ENCODE measurements around the gene MAPK4. TPM values are rescaled to one million over a fixed set of nuclear protein-coding genes. Genes with fewer than 3 reads are reported as not detected.
"Not testable (repeated sequence)": the region's sequence is repeated elsewhere in the genome, so short reads cannot be mapped to it uniquely, and the experiment has no call there.

MAPK4 gene
- 1.2 TPM for polyA plus RNA-seq (2013, experiment 1 of 2)
- 1.2 TPM for polyA plus RNA-seq (2013, experiment 2 of 2)

DNA sequence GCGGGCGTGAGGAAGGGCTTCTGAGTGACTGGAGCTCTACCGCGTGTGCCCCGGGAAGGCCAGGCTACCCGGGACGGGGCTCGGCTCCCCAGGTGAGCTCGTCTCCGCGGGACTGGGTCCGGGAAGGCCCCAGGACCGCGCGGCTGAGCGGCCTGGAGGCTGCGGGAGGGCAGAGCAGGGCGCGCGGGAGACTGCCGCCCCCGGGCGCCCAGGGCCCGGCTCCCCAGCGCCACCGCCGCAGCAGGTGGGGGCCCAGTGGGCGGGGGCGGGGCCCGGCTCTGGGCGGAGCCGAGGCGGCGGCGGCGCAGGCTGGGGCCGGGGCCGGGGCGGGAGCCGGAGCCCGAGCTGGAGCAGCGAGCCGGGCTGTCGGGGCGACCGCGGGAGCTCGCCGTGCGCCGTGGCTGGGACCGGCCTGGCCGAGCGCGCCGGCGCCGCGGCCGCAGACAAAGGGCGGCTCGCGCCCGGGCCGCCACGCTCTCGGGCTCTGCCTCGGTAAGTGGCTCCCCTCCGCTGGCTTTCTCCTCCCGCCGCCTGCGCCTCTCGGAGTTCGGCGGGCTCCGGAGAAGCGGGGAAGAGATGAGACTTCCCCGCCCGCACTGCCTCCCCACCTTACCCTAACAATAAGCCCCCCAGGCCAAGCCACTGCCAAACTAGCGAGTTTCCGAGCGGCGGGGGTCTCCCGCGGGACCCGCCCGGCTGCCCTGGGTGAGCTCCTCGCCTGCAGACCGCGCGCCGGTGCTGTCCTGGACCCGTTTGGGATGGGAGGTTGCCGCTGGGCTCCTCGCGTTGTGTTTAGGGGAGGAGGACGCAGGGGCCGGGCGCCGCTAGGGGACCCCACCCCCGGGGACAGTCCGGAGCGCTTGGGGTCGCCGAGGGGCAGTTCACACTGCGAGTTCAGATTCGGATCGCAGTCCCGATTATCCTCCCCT is at the start of gene MAPK4:
TSS of gene MAPK4 (plus strand) at position 336 of the 929 bp plus-strand sequence. CDS start 103,872 bp downstream, outside the sequence.
- Histone ChIP-seq H3K9ac (ENCODE audit: low read length) (peak within 1 kb of the TSS; percentile 74), H3K56ac (ENCODE audit: low read length) (peak within 1 kb of the TSS; percentile 81), H3K27ac (ENCODE audit: low read depth, low read length) (no peak within 1 kb of the TSS), H3K18ac (ENCODE audit: low read length) (peak within 1 kb of the TSS; percentile 64), H2BK5ac (ENCODE audit: low read length) (no peak within 1 kb of the TSS), H2AK5ac (ENCODE audit: low read length) (no peak within 1 kb of the TSS), H2BK120ac (ENCODE audit: low read depth, low read length) (no peak within 1 kb of the TSS), H3K4me2 (ENCODE audit: low read length) (peak within 1 kb of the TSS; percentile 84), H3K36me3 (ENCODE audit: control insufficient read depth, insufficient read depth, low read length) (no peaks in the 10 kb centered on the region), H3K79me1 (ENCODE audit: low read length) (no peaks in the 10 kb centered on the region), H3K4ac (ENCODE audit: low read depth, low read length) (no peak within 1 kb of the TSS), H3K4me3 (ENCODE audit: low read length) (peak within 1 kb of the TSS; percentile 41), H2BK15ac (replicated peaks; ENCODE audit: low read depth) (no peak within 1 kb of the TSS), H4K5ac (ENCODE audit: low read length) (no peak within 1 kb of the TSS), H3K4me1 (ENCODE audit: control insufficient read depth, low read depth, low read length) (no peaks in the 10 kb centered on the region), H4K8ac (ENCODE audit: low read depth, low read length) (no peak within 1 kb of the TSS), H3K27me3 (ENCODE audit: insufficient read depth, low read length, poor library complexity) (peaks cover 16% of the 10 kb centered on the region), H3K23ac (ENCODE audit: low read length) (peak within 1 kb of the TSS; percentile 29), H3K79me2 (ENCODE audit: control insufficient read depth, insufficient read depth, low read length) (no peaks in the 10 kb centered on the region)
- no peak for DNase-seq
- no CpG with 5 or more reads among the region's 109 CpGs for WGBS (ENCODE audit: extremely low coverage, insufficient coverage, low lambda C conversion rate)

DNA sequence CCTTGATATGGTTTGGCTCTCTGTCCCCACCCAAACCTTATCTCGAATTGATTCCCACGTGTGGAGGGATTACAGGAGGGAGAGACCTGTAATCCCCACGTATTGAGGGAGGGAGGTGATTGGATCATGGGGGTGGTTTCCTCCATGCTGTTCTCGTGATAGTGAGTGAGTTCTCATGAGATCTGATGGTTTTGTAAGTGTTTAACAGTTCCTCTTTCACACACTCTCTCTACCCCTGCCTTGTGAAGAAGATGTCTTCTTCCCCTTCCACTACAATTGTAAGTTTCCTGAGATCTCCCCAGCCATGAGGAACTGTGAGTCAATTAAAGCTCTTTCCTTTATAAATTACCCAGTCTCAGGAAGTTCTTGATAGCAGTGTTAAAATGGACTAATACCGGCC is 42.6 kb upstream of the MAPK4 start:
- H3K27me3 ChIP-seq (ENCODE audit: insufficient read depth, low read length, poor library complexity); H3K79me1 ChIP-seq (ENCODE audit: low read length); H3K23ac ChIP-seq (ENCODE audit: low read length); H2BK120ac ChIP-seq (ENCODE audit: low read depth, low read length); H3K4ac ChIP-seq (ENCODE audit: low read depth, low read length); H2AK5ac ChIP-seq (ENCODE audit: low read length); H4K8ac ChIP-seq (ENCODE audit: low read depth, low read length); H2BK15ac ChIP-seq (replicated peaks; ENCODE audit: low read depth); H3K9ac ChIP-seq (ENCODE audit: low read length); H4K5ac ChIP-seq (ENCODE audit: low read length); H3K79me2 ChIP-seq (ENCODE audit: control insufficient read depth, insufficient read depth, low read length); H3K4me2 ChIP-seq (ENCODE audit: low read length); H2BK5ac ChIP-seq (ENCODE audit: low read length); H3K27ac ChIP-seq (ENCODE audit: low read depth, low read length); H3K4me1 ChIP-seq (ENCODE audit: control insufficient read depth, low read depth, low read length); H3K18ac ChIP-seq (ENCODE audit: low read length); H3K36me3 ChIP-seq (ENCODE audit: control insufficient read depth, insufficient read depth, low read length); H3K56ac ChIP-seq (ENCODE audit: low read length); H3K4me3 ChIP-seq (ENCODE audit: low read length): not testable (repeated sequence)
- no CpG with 5 or more reads among the region's 5 CpGs for WGBS (ENCODE audit: extremely low coverage, insufficient coverage, low lambda C conversion rate)
- peak; percentile 9 for DNase-seq

DNA sequence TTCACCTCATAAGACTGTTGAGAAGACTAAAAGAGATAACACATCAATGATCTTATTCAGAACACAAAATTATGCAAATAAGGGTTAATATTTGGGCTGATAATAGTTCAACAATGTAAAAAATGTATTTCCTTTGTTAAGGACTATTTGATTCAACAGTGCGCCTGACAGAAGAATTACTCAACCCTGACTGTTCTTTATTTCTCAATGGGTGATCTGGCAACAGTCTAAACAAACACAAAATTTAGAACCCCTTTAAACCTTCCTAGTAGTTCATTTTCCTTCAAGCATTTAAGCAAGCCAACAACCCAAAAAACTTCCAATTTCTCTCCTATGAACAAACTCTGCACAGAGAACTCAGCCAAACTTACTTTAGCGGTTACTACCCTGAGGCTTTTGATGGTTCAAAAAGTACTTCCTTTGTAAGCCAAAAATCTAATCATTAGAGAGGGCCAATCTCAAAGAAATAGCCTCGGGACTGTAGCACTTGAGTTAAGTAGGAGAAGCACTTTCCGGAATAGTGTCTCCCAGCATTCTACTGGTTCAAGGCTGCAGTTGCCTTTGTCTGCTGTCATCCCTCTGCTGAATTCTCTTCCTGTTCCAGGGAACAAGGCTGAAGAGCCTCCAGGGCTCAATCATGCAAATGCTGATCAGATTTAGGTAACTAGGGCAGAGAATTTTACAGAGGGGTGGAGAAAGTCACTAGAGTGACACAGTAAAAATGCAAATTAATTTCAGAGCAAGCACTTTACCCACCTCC is 40.9 kb upstream of the MAPK4 start:
- Histone ChIP-seq H3K4me1 (ENCODE audit: control insufficient read depth, low read depth, low read length) (peaks cover 2% of the 10 kb centered on the region), H2BK5ac (ENCODE audit: low read length) (no peak overlapping the region), H4K8ac (ENCODE audit: low read depth, low read length) (no peak overlapping the region), H3K4me3 (ENCODE audit: low read length) (no peak overlapping the region), H3K79me2 (ENCODE audit: control insufficient read depth, insufficient read depth, low read length) (no peaks in the 10 kb centered on the region), H3K36me3 (ENCODE audit: control insufficient read depth, insufficient read depth, low read length) (no peaks in the 10 kb centered on the region), H3K27me3 (ENCODE audit: insufficient read depth, low read length, poor library complexity) (no peaks in the 10 kb centered on the region), H3K56ac (ENCODE audit: low read length) (no peak overlapping the region), H3K27ac (ENCODE audit: low read depth, low read length) (no peak overlapping the region), H3K9ac (ENCODE audit: low read length) (no peak overlapping the region), H3K23ac (ENCODE audit: low read length) (no peak overlapping the region), H3K18ac (ENCODE audit: low read length) (no peak overlapping the region), H3K79me1 (ENCODE audit: low read length) (no peaks in the 10 kb centered on the region), H3K4ac (ENCODE audit: low read depth, low read length) (no peak overlapping the region), H3K4me2 (ENCODE audit: low read length) (no peak overlapping the region), H4K5ac (ENCODE audit: low read length) (no peak overlapping the region), H2BK120ac (ENCODE audit: low read depth, low read length) (no peak overlapping the region), H2AK5ac (ENCODE audit: low read length) (no peak overlapping the region), H2BK15ac (replicated peaks; ENCODE audit: low read depth) (no peak overlapping the region)
- no CpG with 5 or more reads among the region's 4 CpGs for WGBS (ENCODE audit: extremely low coverage, insufficient coverage, low lambda C conversion rate)
- DNase-seq = peak; percentile 71

DNA sequence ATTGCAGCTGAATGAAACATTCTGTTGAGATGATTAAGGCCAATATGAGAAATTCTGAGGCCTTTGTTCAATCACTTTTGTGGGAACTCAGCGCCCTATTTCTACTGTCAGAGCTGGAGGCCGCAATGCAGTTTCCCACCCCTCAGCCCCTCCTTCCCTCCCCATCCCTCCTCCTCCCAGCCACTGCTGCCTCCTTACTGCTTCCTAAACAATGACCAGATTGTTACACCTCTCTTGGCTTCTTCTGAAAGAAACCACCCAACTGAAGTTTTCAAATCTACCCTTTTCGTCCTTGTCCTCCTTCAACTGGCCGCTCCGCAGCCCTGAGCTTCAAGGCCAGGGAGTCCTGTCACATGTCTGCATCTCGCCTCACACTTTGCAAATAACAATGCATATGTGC is 36.7 kb upstream of the MAPK4 start:
- H2BK5ac ChIP-seq (ENCODE audit: low read length) = no peak overlapping the region
- no peak overlapping the region for H3K4me3 ChIP-seq (ENCODE audit: low read length)
- H3K23ac ChIP-seq (ENCODE audit: low read length) = no peak overlapping the region
- H3K4me1 ChIP-seq (ENCODE audit: control insufficient read depth, low read depth, low read length) = peaks cover 2% of the 10 kb centered on the region
- no peak overlapping the region for H2BK120ac ChIP-seq (ENCODE audit: low read depth, low read length)
- no peak for DNase-seq
- no peak overlapping the region for H3K4me2 ChIP-seq (ENCODE audit: low read length)
- no peak overlapping the region for H3K18ac ChIP-seq (ENCODE audit: low read length)
- no peak overlapping the region for H4K8ac ChIP-seq (ENCODE audit: low read depth, low read length)
- no peak overlapping the region for H2AK5ac ChIP-seq (ENCODE audit: low read length)
- no peaks in the 10 kb centered on the region for H3K36me3 ChIP-seq (ENCODE audit: control insufficient read depth, insufficient read depth, low read length)
- no peaks in the 10 kb centered on the region for H3K79me2 ChIP-seq (ENCODE audit: control insufficient read depth, insufficient read depth, low read length)
- no peak overlapping the region for H3K27ac ChIP-seq (ENCODE audit: low read depth, low read length)
- no peak overlapping the region for H3K4ac ChIP-seq (ENCODE audit: low read depth, low read length)
- H4K5ac ChIP-seq (ENCODE audit: low read length) = no peak overlapping the region
- no peaks in the 10 kb centered on the region for H3K27me3 ChIP-seq (ENCODE audit: insufficient read depth, low read length, poor library complexity)
- no peak overlapping the region for H2BK15ac ChIP-seq (replicated peaks; ENCODE audit: low read depth)
- no peak overlapping the region for H3K56ac ChIP-seq (ENCODE audit: low read length)
- no CpG with 5 or more reads among the region's 6 CpGs for WGBS (ENCODE audit: extremely low coverage, insufficient coverage, low lambda C conversion rate)
- no peak overlapping the region for H3K9ac ChIP-seq (ENCODE audit: low read length)
- H3K79me1 ChIP-seq (ENCODE audit: low read length) = no peaks in the 10 kb centered on the region

DNA sequence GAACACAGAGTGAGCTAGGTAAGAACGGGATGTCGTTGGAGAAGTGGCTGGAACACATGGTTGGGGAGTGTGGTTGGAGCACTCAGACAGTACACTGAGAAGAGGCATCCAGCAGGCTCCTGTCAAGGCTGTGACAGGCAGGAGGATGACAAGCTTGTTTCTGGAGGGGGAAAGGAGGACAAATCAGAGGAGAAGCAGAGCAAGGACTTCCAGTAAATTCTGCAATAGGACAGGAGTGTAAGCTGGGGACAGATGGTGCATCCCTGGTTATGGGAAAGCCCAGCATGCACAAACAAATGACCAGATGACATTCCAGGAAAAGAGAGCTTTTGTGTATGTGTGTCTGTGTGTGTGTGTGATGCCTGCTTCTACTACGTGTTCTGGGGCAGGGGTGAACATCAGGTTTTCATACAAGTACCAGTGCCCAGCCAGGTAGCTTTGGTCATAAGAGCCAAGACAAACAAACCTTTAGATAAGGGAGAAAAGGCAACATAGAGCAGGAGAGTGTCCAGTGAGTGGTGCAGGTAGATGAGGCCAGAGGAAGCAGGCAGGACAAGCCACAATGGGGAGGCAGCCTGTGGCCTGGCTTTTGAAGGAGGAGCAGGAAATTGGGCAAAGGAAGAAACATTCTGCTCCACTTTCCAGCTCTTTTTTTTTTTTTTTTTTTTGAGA is 32.1 kb upstream of the MAPK4 start:
- no peak for DNase-seq
- no peak overlapping the region for H3K4me2 ChIP-seq (ENCODE audit: low read length)
- no peak overlapping the region for H4K5ac ChIP-seq (ENCODE audit: low read length)
- H3K56ac ChIP-seq (ENCODE audit: low read length) = no peak overlapping the region
- H4K8ac ChIP-seq (ENCODE audit: low read depth, low read length) = no peak overlapping the region
- WGBS (ENCODE audit: extremely low coverage, insufficient coverage, low lambda C conversion rate) = no CpG with 5 or more reads among the region's 3 CpGs
- H3K79me1 ChIP-seq (ENCODE audit: low read length) = no peaks in the 10 kb centered on the region
- peaks cover 2% of the 10 kb centered on the region for H3K4me1 ChIP-seq (ENCODE audit: control insufficient read depth, low read depth, low read length)
- no peaks in the 10 kb centered on the region for H3K27me3 ChIP-seq (ENCODE audit: insufficient read depth, low read length, poor library complexity)
- no peak overlapping the region for H2BK5ac ChIP-seq (ENCODE audit: low read length)
- no peak overlapping the region for H3K4ac ChIP-seq (ENCODE audit: low read depth, low read length)
- H3K36me3 ChIP-seq (ENCODE audit: control insufficient read depth, insufficient read depth, low read length) = no peaks in the 10 kb centered on the region
- H3K23ac ChIP-seq (ENCODE audit: low read length) = no peak overlapping the region
- no peak overlapping the region for H2BK15ac ChIP-seq (replicated peaks; ENCODE audit: low read depth)
- no peak overlapping the region for H3K9ac ChIP-seq (ENCODE audit: low read length)
- no peak overlapping the region for H3K18ac ChIP-seq (ENCODE audit: low read length)
- no peak overlapping the region for H3K4me3 ChIP-seq (ENCODE audit: low read length)
- no peaks in the 10 kb centered on the region for H3K79me2 ChIP-seq (ENCODE audit: control insufficient read depth, insufficient read depth, low read length)
- H2BK120ac ChIP-seq (ENCODE audit: low read depth, low read length) = no peak overlapping the region
- no peak overlapping the region for H2AK5ac ChIP-seq (ENCODE audit: low read length)
- H3K27ac ChIP-seq (ENCODE audit: low read depth, low read length) = no peak overlapping the region
